ENCODE data around the gene PTP4A1.

- TF ChIP-seq CTCF (IDR thresholded peaks at IDR 0.05): no peak
- TF ChIP-seq EZH2 (IDR thresholded peaks at IDR 0.05): no peak
- no peak for TF ChIP-seq EZH2phosphoT487 (IDR thresholded peaks at IDR 0.05)
Observed at GRCh38 chr6:63543982-63544381, 28.3 kb upstream of the PTP4A1 start.
